Aorta (tissue), 5 donors: ENCODE measurements around the gene BLTP3A. TPM values are rescaled to one million over a fixed set of nuclear protein-coding genes. Genes with fewer than 3 reads are reported as not detected.
"Not testable (repeated sequence)": the region's sequence is repeated elsewhere in the genome, so short reads cannot be mapped to it uniquely, and the experiment has no call there.

Experiments
- ATAC-seq: fragments of 200-7000 bp; cut with Tn5 transposase; one replicate; pipeline ENCODE4 v1.9.1; 2022; ENCODE audit warnings: moderate library complexity; ENCODE audit not compliant: low FRiP score
- DNase-seq, 2 donors: peaks; one replicate each; pipeline ENCODE4 v3.0.0-alpha.2; 2020
- H3K27ac ChIP-seq, 2 donors: one replicate each; pipeline ENCODE4 v1.5.1; 2013; ENCODE audit warnings: low read length in 2 of 2, mild to moderate bottlenecking in 2 of 2, moderate library complexity in 2 of 2, control low read depth in 1 of 2, inconsistent platforms in 1 of 2, low read depth in 1 of 2
- H3K27me3 ChIP-seq, 2 donors: one replicate each; pipeline ENCODE4 v1.6.1; 2013; ENCODE audit warnings: control low read depth in 1 of 2, low read length in 1 of 2, mild to moderate bottlenecking in 1 of 2, moderate library complexity in 1 of 2; ENCODE audit not compliant: insufficient read depth in 2 of 2, control insufficient read depth in 1 of 2
- H3K36me3 ChIP-seq, 2 donors: one replicate each; pipeline ENCODE4 v1.6.1; 2013; ENCODE audit warnings: control low read depth in 1 of 2, low read length in 1 of 2, mild to moderate bottlenecking in 1 of 2; ENCODE audit not compliant: insufficient read depth in 2 of 2, control insufficient read depth in 1 of 2
- H3K4me1 ChIP-seq, 2 donors: one replicate each; pipeline ENCODE4 v1.6.1; 2013; ENCODE audit warnings: low read length in 2 of 2, control low read depth in 1 of 2, mild to moderate bottlenecking in 1 of 2, moderate library complexity in 1 of 2; ENCODE audit not compliant: insufficient read depth in 2 of 2, control insufficient read depth in 1 of 2
- H3K4me3 ChIP-seq, 2 donors: one replicate each; pipeline ENCODE4 v1.5.1; 2013; ENCODE audit warnings: low read length in 2 of 2, control low read depth in 1 of 2, mild to moderate bottlenecking in 1 of 2
- H3K9me3 ChIP-seq: one replicate; pipeline ENCODE4 v1.6.1; 2013; ENCODE audit warnings: mild to moderate bottlenecking, low read length; ENCODE audit not compliant: control insufficient read depth
- WGBS, 2 donors: extraction: QIAGEN DNeasy Blood & Tissue Kit; methylation state at CpG; one replicate each; pipeline ENCODE4 v1.1.7; 2013; 5-methylcytosine and 5-hydroxymethylcytosine counted together
- intact Hi-C, 2 donors: fragments of 100-400 bp; cut with DNase I; formaldehyde crosslinking; loops; one replicate each; pipeline versions ENCODE4 v1.14.2 to v1.15.0; 2022
- polyA plus RNA-seq, 2 donors: library from polyadenylated mRNA; stranded (reverse); fragments of 200-250 nt; gene quantifications; one replicate each; pipeline ENCODE4 v1.2.3, GENCODE V29; 2013
- total RNA-seq, 2 donors: library from RNA; stranded (reverse); fragmentation: NEBNext Ultra II Directional; extraction: Animal tissue kit (Norgen Biotek cat#: 25700); gene quantifications; one replicate each; pipeline ENCODE4 v1.2.1, GENCODE V29; 2021
- donor health status: healthy with polysubstance abuse.
- donor health status: Bipolar disorder and iron deficiency.
- donor health status: DM: no; HTN: no; CAD: no.
- donor health status: DM: no; HTN: no; CAD: no.
- donor health status: DM: yes; HTN: yes; CAD: no.

Gene BLTP3A
- total and polyA plus RNA-seq, 4 donors, result 1.1 to 12.0 (median 6.6) TPM

DNA sequence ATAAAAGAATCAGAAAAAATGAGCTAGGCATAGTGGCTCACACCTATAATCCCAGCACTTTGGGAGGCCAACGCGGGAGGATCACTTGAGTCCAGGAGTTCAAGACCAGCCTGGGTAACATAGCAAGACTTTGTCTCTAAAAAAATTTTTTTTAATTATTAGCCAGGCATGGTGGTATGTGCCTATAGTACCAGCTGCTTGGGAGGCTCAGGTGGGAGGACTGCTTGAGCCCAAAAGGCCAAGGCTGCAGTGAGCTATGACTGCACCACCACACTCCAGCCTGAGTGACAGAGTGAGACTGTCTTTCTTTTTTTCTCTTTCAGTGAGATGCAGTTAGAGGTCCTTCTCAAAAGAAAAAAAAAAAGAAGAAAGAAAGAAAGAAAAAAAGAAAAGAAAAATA lies 43.1 kb upstream of the BLTP3A start:
- Histone ChIP-seq H3K9me3 (no peaks in the 10 kb centered on the region), H3K4me1 (no peaks in the 10 kb centered on the region), H3K4me3 (no peak overlapping the region), H3K27me3 (no peaks in the 10 kb centered on the region), H3K36me3 (no peaks in the 10 kb centered on the region), H3K27ac (no peak overlapping the region)
- DNase-seq (no peak), ATAC-seq (no peak)
- 95 to 98% methylated on average over 2 of the region's 2 CpGs for WGBS, 2 donors
- intact Hi-C loops, result no loop called here

DNA sequence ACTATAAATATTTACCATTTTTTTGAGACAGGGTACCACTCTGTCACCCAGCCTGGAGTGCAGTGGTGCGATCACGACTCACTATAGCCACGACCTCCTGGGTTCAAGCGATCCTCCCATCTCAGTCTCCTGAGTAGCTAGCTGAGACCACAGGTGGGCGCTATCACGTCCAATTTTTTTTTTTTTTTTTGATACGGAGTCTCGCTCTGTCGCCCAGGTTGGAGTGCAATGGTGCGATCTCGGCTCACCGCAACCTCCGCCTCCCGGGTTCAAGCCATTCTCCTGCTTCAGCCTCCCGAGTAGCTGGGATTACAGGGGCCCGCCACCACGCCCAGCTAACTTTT lies 35.4 kb upstream of the BLTP3A start:
- not testable (repeated sequence) for H3K27me3 ChIP-seq, H3K9me3 ChIP-seq, H3K4me1 ChIP-seq, H3K36me3 ChIP-seq, DNase-seq
- Histone ChIP-seq H3K27ac (peak overlapping the region; percentile 78 to 94), H3K4me3 (peak overlapping the region in 1 of 2 donors; percentile 80)
- WGBS, 2 donors, result 35% methylated on average over 17 of the region's 17 CpGs
- intact Hi-C loops, result loop anchor here (5.0 kb wide), 2 partner anchors 64 to 229 kb away; no protein-coding TSS in a partner anchor
- ATAC-seq, result peak; percentile 17

GRCh38 chr6:34757687-34758274 lies 34.1 kb upstream of the BLTP3A start:
- no peaks in the 10 kb centered on the region for H3K36me3 ChIP-seq
- ATAC-seq (no peak), DNase-seq (no peak)
- WGBS, 2 donors, result 8% methylated on average over 11 of the region's 11 CpGs
- no peaks in the 10 kb centered on the region for H3K9me3 ChIP-seq
- H3K27ac ChIP-seq, result peak overlapping the region; percentile 33 to 80
- no peaks in the 10 kb centered on the region for H3K4me1 ChIP-seq
- intact Hi-C loops, result loop anchor here (5.0 kb wide), 2 partner anchors 65 to 230 kb away; no protein-coding TSS in a partner anchor
- H3K27me3 ChIP-seq, result no peaks in the 10 kb centered on the region
- peak overlapping the region; percentile 75 to 76 for H3K4me3 ChIP-seq

DNA sequence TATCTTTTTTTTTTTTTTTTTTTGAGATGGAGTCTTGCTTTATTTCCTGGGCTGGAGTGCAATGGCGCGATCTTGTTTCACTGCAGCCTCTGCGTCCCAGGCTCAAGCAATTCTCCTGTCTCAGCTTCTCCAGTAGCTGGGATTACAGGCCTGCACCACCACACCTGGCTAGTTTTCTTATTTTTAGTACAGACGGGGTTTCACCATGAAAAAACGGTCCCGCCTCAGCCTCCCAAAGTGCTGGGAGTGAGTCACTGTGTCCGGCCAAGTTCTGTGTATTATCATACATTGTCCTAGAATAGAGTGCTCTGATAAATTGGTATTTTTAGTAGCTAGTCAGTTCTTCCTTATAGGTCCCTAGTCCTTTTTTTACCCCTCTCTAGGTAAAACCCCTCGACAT lies 31.8 kb upstream of the BLTP3A start:
- Histone ChIP-seq H3K27me3 (no peaks in the 10 kb centered on the region), H3K4me1 (no peaks in the 10 kb centered on the region), H3K27ac (no peak overlapping the region), H3K9me3 (no peaks in the 10 kb centered on the region), H3K36me3 (peaks cover 2% of the 10 kb centered on the region in 2 donors), H3K4me3 (no peak overlapping the region)
- 87 to 88% methylated on average over 8 of the region's 8 CpGs for WGBS, 2 donors
- no peak for ATAC-seq
- no peak for DNase-seq
- intact Hi-C loops, result no loop called here

- ATAC-seq, H3K9me3 ChIP-seq, H3K4me3 ChIP-seq, H3K4me1 ChIP-seq, H3K27ac ChIP-seq, H3K27me3 ChIP-seq, intact Hi-C loops, DNase-seq, H3K36me3 ChIP-seq: not testable (repeated sequence)
- 83 to 87% methylated on average over 5 of the region's 5 CpGs for WGBS, 2 donors
Measured at GRCh38 chr6:34761681-34762080, 30.2 kb upstream of the BLTP3A start.

DNA sequence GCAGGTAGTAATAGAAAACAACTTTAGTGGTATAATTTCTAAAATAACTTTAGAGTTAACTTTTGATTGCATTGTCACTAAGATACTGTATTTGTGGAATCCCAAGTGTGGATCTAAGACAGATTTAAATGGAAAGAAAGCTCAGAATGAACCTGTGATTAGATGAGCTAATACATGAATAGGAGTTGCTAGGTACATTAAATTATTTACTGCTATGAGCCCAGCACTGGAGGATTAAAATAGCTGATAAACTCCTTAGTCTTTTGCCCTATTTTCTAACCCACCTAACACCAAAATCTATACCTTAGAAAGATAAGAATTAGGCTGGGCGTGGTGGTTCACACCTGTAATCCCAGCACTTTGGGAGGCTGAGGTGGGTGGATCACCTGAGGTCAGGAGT lies 23.7 kb upstream of the BLTP3A start:
- no peaks in the 10 kb centered on the region for H3K9me3 ChIP-seq
- intact Hi-C loops, result no loop called here
- 94 to 97% methylated on average over 1 of the region's 1 CpG for WGBS, 2 donors
- no peaks in the 10 kb centered on the region for H3K27me3 ChIP-seq
- DNase-seq (no peak), ATAC-seq (no peak)
- H3K4me1 ChIP-seq, result no peaks in the 10 kb centered on the region
- no peak overlapping the region for H3K27ac ChIP-seq
- H3K36me3 ChIP-seq, result peaks cover 5 to 8% of the 10 kb centered on the region in 2 donors
- no peak overlapping the region for H3K4me3 ChIP-seq

- 93 to 95% methylated on average over 1 of the region's 1 CpG for WGBS, 2 donors
- intact Hi-C loops, result no loop called here
- Histone ChIP-seq H3K4me3 (no peak overlapping the region), H3K9me3 (no peaks in the 10 kb centered on the region), H3K4me1 (no peaks in the 10 kb centered on the region), H3K27me3 (no peaks in the 10 kb centered on the region), H3K36me3 (peaks cover 2 to 5% of the 10 kb centered on the region in 2 donors), H3K27ac (no peak overlapping the region)
- ATAC-seq (no peak), DNase-seq (no peak)
Measured at GRCh38 chr6:34771727-34772126, 20.2 kb upstream of the BLTP3A start.

DNA sequence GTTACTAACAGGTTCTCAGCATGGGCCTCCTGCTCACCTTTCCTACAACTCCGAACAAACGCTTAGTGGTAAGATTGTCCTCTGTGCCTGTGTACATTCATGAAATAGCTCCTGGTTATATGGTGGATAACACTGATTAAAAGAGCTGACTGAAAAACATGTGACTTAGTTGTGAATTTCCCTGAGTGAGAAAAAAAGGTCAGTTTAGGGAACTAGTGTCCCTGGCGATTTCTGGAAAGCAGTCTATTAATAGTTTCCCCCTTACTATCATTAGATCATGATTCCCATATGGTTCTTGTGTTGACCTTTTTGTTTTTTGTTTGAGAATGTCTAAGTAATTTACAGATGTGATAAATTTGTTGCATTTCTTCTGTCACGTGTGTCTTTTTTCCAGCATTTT lies 18.9 kb upstream of the BLTP3A start:
- intact Hi-C loops, result no loop called here
- ATAC-seq, result no peak
- Histone ChIP-seq H3K9me3 (no peaks in the 10 kb centered on the region), H3K4me3 (no peak overlapping the region), H3K36me3 (peaks cover 2 to 5% of the 10 kb centered on the region in 2 donors), H3K4me1 (no peaks in the 10 kb centered on the region), H3K27me3 (no peaks in the 10 kb centered on the region), H3K27ac (no peak overlapping the region)
- 76 to 79% methylated on average over 4 of the region's 4 CpGs for WGBS, 2 donors
- no peak for DNase-seq

DNA sequence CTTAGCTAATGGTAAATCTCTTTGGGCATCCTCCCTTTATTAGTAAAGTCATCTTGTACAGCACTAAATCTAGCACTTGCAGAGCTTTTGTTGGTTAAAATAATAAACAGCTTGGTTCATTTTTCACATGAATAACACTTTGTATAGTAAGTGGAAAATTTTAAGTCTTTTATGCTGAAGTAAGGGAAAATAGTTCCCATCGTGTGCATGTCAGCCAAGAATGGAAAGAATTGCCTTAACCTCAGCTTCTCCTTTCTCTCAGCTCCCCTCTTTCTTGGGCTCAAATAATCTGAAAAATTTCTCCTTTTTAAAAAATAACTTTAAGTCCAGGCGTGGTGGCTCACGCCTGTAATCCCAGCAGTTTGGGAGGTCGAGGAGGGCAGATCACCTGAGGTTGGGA lies 18.0 kb upstream of the BLTP3A start:
- 66 to 78% methylated on average over 4 of the region's 4 CpGs for WGBS, 2 donors
- no peak overlapping the region for H3K4me3 ChIP-seq
- intact Hi-C loops, result no loop called here
- H3K4me1 ChIP-seq, result no peaks in the 10 kb centered on the region
- DNase-seq, result no peak
- no peak overlapping the region for H3K27ac ChIP-seq
- no peaks in the 10 kb centered on the region for H3K27me3 ChIP-seq
- H3K36me3 ChIP-seq, result no peaks in the 10 kb centered on the region
- ATAC-seq, result no peak
- no peaks in the 10 kb centered on the region for H3K9me3 ChIP-seq
